Neural cell (in vitro differentiated cells): ENCODE data around the gene GAREM1. TPM values are rescaled to one million over a fixed set of nuclear protein-coding genes. Genes with fewer than 3 reads are reported as not detected.

Experiments used
- H2AFZ ChIP-seq: fragments of 200-600, 300-800 bp; sonication (generic), shearing (Covaris generic); 2 replicates; pipeline ENCODE4 v1.6.0; 2014; ENCODE audit warnings: low read depth, mild to moderate bottlenecking, antibody characterized with exemption, low read length, moderate library complexity
- H3F3A ChIP-seq: fragments of 200-600 bp; shearing (Covaris generic); 2 replicates; pipeline ENCODE4 v1.6.1; 2016; ENCODE audit warnings: mild to moderate bottlenecking, moderate library complexity, mixed read lengths, antibody characterized with exemption, low read length; ENCODE audit not compliant: insufficient read depth, poor library complexity, severe bottlenecking
- H3K27ac ChIP-seq: fragments of 200-600, 300-800 bp; sonication (generic), shearing (Covaris generic); 2 replicates; pipeline ENCODE4 v1.5.1; 2014; ENCODE audit warnings: mild to moderate bottlenecking, low read length, moderate library complexity
- H3K27me3 ChIP-seq: fragments of 300-800, 200-600 bp; sonication (generic), shearing (Covaris generic); 2 replicates; pipeline ENCODE4 v1.6.0; 2014; ENCODE audit warnings: mild to moderate bottlenecking, low read depth, low read length, moderate library complexity; ENCODE audit not compliant: insufficient read depth
- H3K36me3 ChIP-seq: fragments of 300-800, 200-600 bp; sonication (generic), shearing (Covaris generic); 2 replicates; pipeline ENCODE4 v1.5.1; 2014; ENCODE audit warnings: mild to moderate bottlenecking, antibody characterized with exemption, low read length, moderate library complexity; ENCODE audit not compliant: insufficient read depth
- H3K4me2 ChIP-seq: fragments of 300-800, 200-600 bp; sonication (generic), shearing (Covaris generic); 2 replicates; pipeline ENCODE4 v1.6.0; 2014; ENCODE audit warnings: mild to moderate bottlenecking, low read length
- H3K4me3 ChIP-seq: fragments of 300-800, 200-600 bp; sonication (generic), shearing (Covaris generic); 2 replicates; pipeline ENCODE4 v1.5.1; 2014; ENCODE audit warnings: mild to moderate bottlenecking, low read length, moderate library complexity
- H3K79me2 ChIP-seq: fragments of 200-600 bp; shearing (Covaris generic); replicated peaks from 2 replicates; pipeline ENCODE4 v1.6.0; 2014; ENCODE audit warnings: mild to moderate bottlenecking, low read length, moderate library complexity; ENCODE audit not compliant: insufficient read depth
- H3K9ac ChIP-seq: fragments of 300-800, 200-600 bp; sonication (generic), shearing (Covaris generic); 2 replicates; pipeline ENCODE4 v1.6.1; 2016; ENCODE audit warnings: mild to moderate bottlenecking, low read length, mixed read lengths
- H3K9me2 ChIP-seq: fragments of 200-600 bp; shearing (Covaris generic); 2 replicates; pipeline ENCODE4 v1.6.1; 2016; ENCODE audit warnings: mild to moderate bottlenecking, low read length, mixed read lengths; ENCODE audit not compliant: insufficient read depth
- H3K9me3 ChIP-seq: fragments of 200-600, 300-800 bp; sonication (generic), shearing (Covaris generic); 2 replicates; pipeline ENCODE4 v1.6.1; 2016; ENCODE audit warnings: mild to moderate bottlenecking, mixed run types, low read length, moderate library complexity, mixed read lengths
- H4K20me1 ChIP-seq: fragments of 200-600 bp; shearing (Covaris generic); 2 replicates; pipeline ENCODE4 v1.6.1; 2016; ENCODE audit warnings: mild to moderate bottlenecking, mixed run types; ENCODE audit not compliant: insufficient read depth
- CTCF ChIP-seq: fragments of 450-650 bp; IDR thresholded peaks from 2 replicates; pipeline ENCODE4 v1.5.1; 2014; ENCODE audit warnings: antibody characterized with exemption, mild to moderate bottlenecking, moderate library complexity; ENCODE audit not compliant: poor library complexity, severe bottlenecking
- EP300 ChIP-seq: fragments of 450-650 bp; conservative IDR thresholded peaks from 2 replicates; pipeline ENCODE4 v1.6.1; 2014; ENCODE audit warnings: antibody characterized with exemption, mild to moderate bottlenecking, moderate library complexity; ENCODE audit not compliant: poor library complexity, severe bottlenecking
- EZH2 ChIP-seq: fragments of 200-600, 300-800 bp; shearing (Covaris generic), sonication (generic); IDR thresholded peaks from 2 replicates; pipeline ENCODE4 v1.6.1; 2014; ENCODE audit warnings: antibody characterized with exemption, low read length, borderline replicate concordance, mild to moderate bottlenecking; ENCODE audit not compliant: insufficient read depth, poor library complexity, severe bottlenecking
- POLR2AphosphoS5 ChIP-seq: IDR thresholded peaks from 2 replicates; pipeline ENCODE4 v1.6.1; 2012
- RAD21 ChIP-seq: fragments of 450-650 bp; conservative IDR thresholded peaks from 2 replicates; pipeline ENCODE4 v1.6.1; 2014; ENCODE audit warnings: antibody characterized with exemption, mild to moderate bottlenecking, moderate library complexity
- REST ChIP-seq: IDR thresholded peaks from 2 replicates; pipeline ENCODE4 v1.6.1; 2012; ENCODE audit warnings: borderline replicate concordance
- SMC3 ChIP-seq: fragments of 450-650 bp; conservative IDR thresholded peaks from 2 replicates; pipeline ENCODE4 v1.6.1; 2014; ENCODE audit warnings: antibody characterized with exemption, mild to moderate bottlenecking, moderate library complexity; ENCODE audit not compliant: poor library complexity
- TAF1 ChIP-seq: IDR thresholded peaks from 2 replicates; pipeline ENCODE4 v1.6.1; 2012; ENCODE audit warnings: low read depth
- polyA plus RNA-seq: library from polyadenylated mRNA; depleted of rRNA; stranded (reverse); fragments of >200 nt; gene quantifications from 2 replicates; pipeline ENCODE4 v1.2.3, GENCODE V29; 2014

Gene GAREM1
- polyA plus RNA-seq, 1 donor from 2014 or later = 1.3 TPM

- H3K9me2 ChIP-seq = no peaks in the 10 kb centered on the region
- no peak overlapping the region for H3K4me2 ChIP-seq
- H3K9me3 ChIP-seq = no peaks in the 10 kb centered on the region
- no peaks in the 10 kb centered on the region for H3K27me3 ChIP-seq
- no peaks in the 10 kb centered on the region for H3K79me2 ChIP-seq
- H3K4me3 ChIP-seq = no peak overlapping the region
- H3K9ac ChIP-seq = no peak overlapping the region
- no peak overlapping the region for H2AFZ ChIP-seq
- H3K27ac ChIP-seq = no peak overlapping the region
- H4K20me1 ChIP-seq = no peaks in the 10 kb centered on the region
- H3K36me3 ChIP-seq = no peaks in the 10 kb centered on the region
- no peaks in the 10 kb centered on the region for H3F3A ChIP-seq
- TF ChIP-seq EP300 (no peak), RAD21 (no peak), REST (no peak), POLR2AphosphoS5 (no peak), EZH2 (no peak)
Measured at GRCh38 chr18:32274307-32274706, 196.4 kb downstream of the GAREM1 start.

GRCh38 chr18:32271672-32272208 lies 198.9 kb downstream of the GAREM1 start:
- Histone ChIP-seq H3K79me2 (no peaks in the 10 kb centered on the region), H3K36me3 (no peaks in the 10 kb centered on the region), H3K4me3 (no peak overlapping the region), H3K4me2 (no peak overlapping the region), H3K9me2 (no peaks in the 10 kb centered on the region), H2AFZ (no peak overlapping the region), H3K9me3 (no peaks in the 10 kb centered on the region), H3K27me3 (no peaks in the 10 kb centered on the region), H3K9ac (no peak overlapping the region), H4K20me1 (no peaks in the 10 kb centered on the region), H3K27ac (no peak overlapping the region), H3F3A (no peaks in the 10 kb centered on the region)
- TF ChIP-seq REST (no peak), SMC3 (peak; percentile 65), TAF1 (no peak), CTCF (peak; percentile 65), RAD21 (peak; percentile 63), EP300 (no peak), POLR2AphosphoS5 (no peak)
